H9 (cell line): ENCODE measurements around the gene THSD4. TPM values are rescaled to one million over a fixed set of nuclear protein-coding genes. Genes with fewer than 3 reads are reported as not detected.

Source experiments
- DNase-seq: peaks from one replicate; pipeline ENCODE4 v3.0.0-alpha.2; 2017
- H2AFZ ChIP-seq: one replicate; pipeline ENCODE4 v1.6.1; 2013; ENCODE audit warnings: mild to moderate bottlenecking, low read length, control low read depth, moderate library complexity
- H2AK5ac ChIP-seq: 2 replicates; pipeline ENCODE4 v1.6.1; 2013; ENCODE audit warnings: low read length, control low read depth, mixed read lengths; ENCODE audit not compliant: insufficient read length
- H2BK120ac ChIP-seq: one replicate; pipeline ENCODE4 v1.6.1; 2013; ENCODE audit warnings: low read depth, mild to moderate bottlenecking, low read length, control low read depth, inconsistent platforms; ENCODE audit not compliant: poor library complexity, severe bottlenecking
- H2BK12ac ChIP-seq: 2 replicates; pipeline ENCODE4 v1.6.1; 2013; ENCODE audit warnings: low read length, control low read depth, mixed read lengths, low read depth; ENCODE audit not compliant: insufficient read length
- H2BK15ac ChIP-seq: 2 replicates; pipeline ENCODE4 v1.6.1; 2013; ENCODE audit warnings: low read depth, low read length, control low read depth
- H2BK20ac ChIP-seq: one replicate; pipeline ENCODE4 v1.6.1; 2013; ENCODE audit warnings: low read depth, mild to moderate bottlenecking, low read length, control low read depth, inconsistent platforms; ENCODE audit not compliant: poor library complexity, severe bottlenecking
- H2BK5ac ChIP-seq: 2 replicates; pipeline ENCODE4 v1.6.1; 2013; ENCODE audit warnings: low read length, control low read depth, mixed read lengths; ENCODE audit not compliant: insufficient read length
- H3K14ac ChIP-seq: 2 replicates; pipeline ENCODE4 v1.6.1; 2013; ENCODE audit warnings: low read length, control low read depth; ENCODE audit not compliant: insufficient read depth
- H3K18ac ChIP-seq: 2 replicates; pipeline ENCODE4 v1.6.1; 2013; ENCODE audit warnings: low read depth, mild to moderate bottlenecking, mixed read lengths, low read length, control low read depth; ENCODE audit not compliant: insufficient read length
- H3K23ac ChIP-seq: 2 replicates; pipeline ENCODE4 v1.6.1; 2013; ENCODE audit warnings: low read length, control low read depth, mixed read lengths, low read depth; ENCODE audit not compliant: insufficient read length
- H3K23me2 ChIP-seq: 2 replicates; pipeline ENCODE4 v1.6.1; 2013; ENCODE audit warnings: low read depth, mild to moderate bottlenecking, mixed read lengths, low read length, control low read depth; ENCODE audit not compliant: insufficient read length, poor library complexity, severe bottlenecking
- H3K27ac ChIP-seq: 2 replicates; pipeline ENCODE4 v1.5.1; 2013; ENCODE audit warnings: low read length, control low read depth, mixed read lengths, low read depth; ENCODE audit not compliant: insufficient read length
- H3K27me3 ChIP-seq: 2 replicates; pipeline ENCODE4 v1.6.1; 2013; ENCODE audit warnings: low read length, control low read depth, inconsistent platforms; ENCODE audit not compliant: insufficient read depth
- H3K4ac ChIP-seq: 2 replicates; pipeline ENCODE4 v1.6.1; 2013; ENCODE audit warnings: low read depth, mild to moderate bottlenecking, control low read depth, inconsistent platforms, low read length, moderate library complexity
- H3K4me1 ChIP-seq: 2 replicates; pipeline ENCODE4 v1.6.1; 2013; ENCODE audit warnings: low read length, control low read depth, inconsistent platforms; ENCODE audit not compliant: insufficient read depth
- H3K4me2 ChIP-seq: 2 replicates; pipeline ENCODE4 v1.6.1; 2013; ENCODE audit warnings: low read length, control low read depth, mixed read lengths; ENCODE audit not compliant: insufficient read length, insufficient read depth
- H3K56ac ChIP-seq: 2 replicates; pipeline ENCODE4 v1.6.1; 2013; ENCODE audit warnings: low read depth, mild to moderate bottlenecking, mixed read lengths, low read length, control low read depth; ENCODE audit not compliant: insufficient read length
- H3K79me1 ChIP-seq: 2 replicates; pipeline ENCODE4 v1.6.1; 2013; ENCODE audit warnings: low read depth, mild to moderate bottlenecking, moderate library complexity, low read length, control low read depth, inconsistent platforms; ENCODE audit not compliant: insufficient read depth, poor library complexity, severe bottlenecking
- H3K79me2 ChIP-seq: 2 replicates; pipeline ENCODE4 v1.6.1; 2013; ENCODE audit warnings: low read length, control low read depth, inconsistent platforms; ENCODE audit not compliant: insufficient read depth
- H3K9ac ChIP-seq: 2 replicates; pipeline ENCODE4 v1.6.1; 2013; ENCODE audit warnings: low read length, control low read depth, mixed read lengths; ENCODE audit not compliant: insufficient read length; ENCODE audit errors: extremely low read depth
- H3K9me3 ChIP-seq: one replicate; pipeline ENCODE4 v1.6.1; 2013; ENCODE audit warnings: low read depth, low read length, inconsistent platforms; ENCODE audit not compliant: control insufficient read depth
- H3T11ph ChIP-seq: one replicate; pipeline ENCODE4 v1.6.1; 2013; ENCODE audit warnings: mild to moderate bottlenecking, low read length, control low read depth, inconsistent platforms
- H4K20me1 ChIP-seq: one replicate; pipeline ENCODE4 v1.6.1; 2013; ENCODE audit not compliant: control insufficient read depth, insufficient read length, insufficient read depth
- H4K5ac ChIP-seq: 2 replicates; pipeline ENCODE4 v1.6.1; 2013; ENCODE audit warnings: low read depth, mild to moderate bottlenecking, mixed read lengths, low read length, control low read depth; ENCODE audit not compliant: insufficient read length
- H4K8ac ChIP-seq: replicated peaks from 2 replicates; pipeline ENCODE4 v1.6.1; 2013; ENCODE audit warnings: low read length, control low read depth, mixed read lengths, low read depth; ENCODE audit not compliant: insufficient read length
- H4K91ac ChIP-seq: 2 replicates; pipeline ENCODE4 v1.6.1; 2013; ENCODE audit warnings: low read depth, mild to moderate bottlenecking, moderate library complexity, mixed read lengths, low read length, control low read depth; ENCODE audit not compliant: insufficient read length
- H3K27ac Mint-ChIP-seq, 3 experiments: 2 replicates in 2 of 3; 3 replicates in 1 of 3; pipeline ENCODE4 v1.8.0; 2020 to 2021; ENCODE audit warnings: mixed read lengths in 3 of 3, mild to moderate bottlenecking in 1 of 3, moderate library complexity in 1 of 3
- H3K27me3 Mint-ChIP-seq: 2 replicates; pipeline ENCODE4 v1.8.0; 2021; ENCODE audit warnings: low read depth, mild to moderate bottlenecking, moderate library complexity, mixed read lengths
- H3K36me3 Mint-ChIP-seq, 3 experiments: 2 replicates in 2 of 3; 3 replicates in 1 of 3; pipeline ENCODE4 v1.8.0; 2020 to 2021; ENCODE audit warnings: low read depth in 3 of 3, mixed read lengths in 3 of 3; ENCODE audit not compliant: insufficient read depth in 1 of 3
- H3K4me1 Mint-ChIP-seq, 2 experiments: 2 replicates each; pipeline ENCODE4 v1.8.0; 2020; ENCODE audit warnings: mixed read lengths in 2 of 2
- H3K4me3 Mint-ChIP-seq, 2 experiments: 2 replicates in 1 of 2; 3 replicates in 1 of 2; pipeline ENCODE4 v1.8.0; 2020 to 2021; ENCODE audit warnings: mild to moderate bottlenecking in 2 of 2, mixed read lengths in 2 of 2, moderate library complexity in 1 of 2
- H3K9me3 Mint-ChIP-seq, 2 experiments: 2 replicates in 1 of 2; 3 replicates in 1 of 2; pipeline ENCODE4 v1.8.0; 2020; ENCODE audit warnings: mild to moderate bottlenecking in 2 of 2, mixed read lengths in 2 of 2, moderate library complexity in 1 of 2
- total RNA-seq: library from RNA; stranded (reverse); gene quantifications from 2 replicates; pipeline ENCODE4 v1.2.1, GENCODE V29; 2021
- TF ChIP-seq, protein P1 (sequence below): fragments of 200-600 bp; sonication (generic); conservative IDR thresholded peaks from 3 replicates; pipeline ENCODE4 v1.8.0; 2021; ENCODE audit warnings: antibody characterized with exemption, mild to moderate bottlenecking

The THSD4 gene
- total RNA-seq, 1 experiment from 2014 or later, result 5.5 TPM

DNA sequence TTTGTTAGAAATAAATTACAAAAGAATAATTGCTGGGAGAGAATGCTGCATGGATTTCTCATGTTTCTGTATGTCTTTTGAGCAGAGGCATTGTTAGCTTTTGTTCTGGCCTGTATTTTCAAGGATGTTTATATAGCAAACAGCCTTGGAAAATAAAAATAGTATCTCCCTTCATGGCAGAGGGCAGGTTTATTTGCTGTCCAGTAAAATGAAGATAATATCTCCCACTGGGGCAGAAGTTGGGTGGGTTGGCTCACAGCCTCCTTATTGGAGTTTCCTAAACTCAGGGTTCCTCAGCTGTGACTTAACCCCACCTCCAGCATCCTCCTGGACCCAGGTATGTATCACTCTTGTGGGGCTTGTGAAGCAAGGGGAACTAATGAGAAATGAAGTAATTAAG, 43.7 kb upstream of the THSD4 start:
- H2AK5ac ChIP-seq, result no peak overlapping the region
- TF ChIP-seq, protein P1, sequence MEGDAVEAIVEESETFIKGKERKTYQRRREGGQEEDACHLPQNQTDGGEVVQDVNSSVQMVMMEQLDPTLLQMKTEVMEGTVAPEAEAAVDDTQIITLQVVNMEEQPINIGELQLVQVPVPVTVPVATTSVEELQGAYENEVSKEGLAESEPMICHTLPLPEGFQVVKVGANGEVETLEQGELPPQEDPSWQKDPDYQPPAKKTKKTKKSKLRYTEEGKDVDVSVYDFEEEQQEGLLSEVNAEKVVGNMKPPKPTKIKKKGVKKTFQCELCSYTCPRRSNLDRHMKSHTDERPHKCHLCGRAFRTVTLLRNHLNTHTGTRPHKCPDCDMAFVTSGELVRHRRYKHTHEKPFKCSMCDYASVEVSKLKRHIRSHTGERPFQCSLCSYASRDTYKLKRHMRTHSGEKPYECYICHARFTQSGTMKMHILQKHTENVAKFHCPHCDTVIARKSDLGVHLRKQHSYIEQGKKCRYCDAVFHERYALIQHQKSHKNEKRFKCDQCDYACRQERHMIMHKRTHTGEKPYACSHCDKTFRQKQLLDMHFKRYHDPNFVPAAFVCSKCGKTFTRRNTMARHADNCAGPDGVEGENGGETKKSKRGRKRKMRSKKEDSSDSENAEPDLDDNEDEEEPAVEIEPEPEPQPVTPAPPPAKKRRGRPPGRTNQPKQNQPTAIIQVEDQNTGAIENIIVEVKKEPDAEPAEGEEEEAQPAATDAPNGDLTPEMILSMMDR, result no peak
- H3K14ac ChIP-seq, result no peak overlapping the region
- H2BK120ac ChIP-seq, result no peak overlapping the region
- H3K4me1 ChIP-seq, result no peaks in the 10 kb centered on the region
- H4K91ac ChIP-seq, result no peak overlapping the region
- H2BK12ac ChIP-seq, result no peak overlapping the region
- H3K4me2 ChIP-seq, result no peak overlapping the region
- H2BK5ac ChIP-seq, result no peak overlapping the region
- no peaks in the 10 kb centered on the region for H3K23me2 ChIP-seq
- peaks cover 0 to 16% of the 10 kb centered on the region in 2 experiments; a peak in 3 of 5 replicates for H3K9me3 Mint-ChIP-seq
- no peak overlapping the region for H2AFZ ChIP-seq
- peaks cover under 1% of the 10 kb centered on the region; the same call in 1 of the 2 replicates for H3K27me3 Mint-ChIP-seq
- no peaks in the 10 kb centered on the region for H3K79me1 ChIP-seq
- H3K27ac Mint-ChIP-seq, result no peak overlapping the region
- H3K79me2 ChIP-seq, result no peaks in the 10 kb centered on the region
- no peak overlapping the region for H3K23ac ChIP-seq
- peaks cover 0 to 14% (median 0%) of the 10 kb centered on the region in 3 experiments; a peak in 3 of 7 replicates for H3K36me3 Mint-ChIP-seq
- no peaks in the 10 kb centered on the region for H3K27me3 ChIP-seq
- H3K9me3 ChIP-seq, result no peaks in the 10 kb centered on the region
- H3K4me1 Mint-ChIP-seq, result peaks cover 3 to 4% of the 10 kb centered on the region in 2 experiments; a peak in 3 of 4 replicates
- DNase-seq, result no peak
- no peak overlapping the region for H4K8ac ChIP-seq
- no peak overlapping the region for H3K9ac ChIP-seq
- no peak overlapping the region for H3K4ac ChIP-seq
- no peak overlapping the region for H3K27ac ChIP-seq
- no peak overlapping the region for H4K5ac ChIP-seq
- H3T11ph ChIP-seq, result no peak overlapping the region
- H2BK15ac ChIP-seq, result no peak overlapping the region
- H4K20me1 ChIP-seq, result no peaks in the 10 kb centered on the region
- no peak overlapping the region for H3K56ac ChIP-seq
- no peak overlapping the region for H3K18ac ChIP-seq
- H3K4me3 Mint-ChIP-seq, result no peak overlapping the region
- no peak overlapping the region for H2BK20ac ChIP-seq
